Measurements from ENCODE around the gene KLHL29. TPM values are rescaled to one million over a fixed set of nuclear protein-coding genes. Genes with fewer than 3 reads are reported as not detected.

The KLHL29 gene
- total RNA-seq, 2 donors from 2014 or later = 1.0 to 2.4 TPM

GRCh38 chr2:23351388-23352141 is 33.4 kb upstream of the KLHL29 start:
- WGBS, 2 experiments (ENCODE audit: insufficient coverage in 1 of 2, insufficient read length in 1 of 2) = 36 to 38% methylated on average over 17 to 37 of the region's 37 CpGs
- peaks cover 21% of the 10 kb centered on the region for H3K27me3 Mint-ChIP-seq (ENCODE audit: insufficient read depth)
- H3K4me3 Mint-ChIP-seq = no peak overlapping the region
- H3K4me1 ChIP-seq (ENCODE audit: control insufficient read depth, insufficient read depth, low read length) = no peaks in the 10 kb centered on the region
- H3K4me1 Mint-ChIP-seq = no peaks in the 10 kb centered on the region
- no peaks in the 10 kb centered on the region for H3K36me3 Mint-ChIP-seq (ENCODE audit: low read depth)
- H3K27ac Mint-ChIP-seq = no peak overlapping the region
- no peak overlapping the region for H3K4me3 ChIP-seq (ENCODE audit: low read length)
- no peaks in the 10 kb centered on the region for H3K36me3 ChIP-seq (ENCODE audit: control insufficient read depth, insufficient read depth, low read length)
- no peaks in the 10 kb centered on the region for H3K9me3 ChIP-seq (ENCODE audit: control insufficient read depth, low read length)
- H3K9me3 Mint-ChIP-seq = no peaks in the 10 kb centered on the region
- no peak overlapping the region for H3K27ac ChIP-seq (ENCODE audit: low read depth, low read length)
- peak; percentile 94 for DNase-seq
- H3K9ac ChIP-seq (ENCODE audit: extremely low read depth, low read length, poor library complexity, severe bottlenecking) = no peak overlapping the region
- peaks cover 8% of the 10 kb centered on the region for H3K27me3 ChIP-seq (ENCODE audit: control insufficient read depth, insufficient read depth, low read length, poor library complexity, severe bottlenecking)
- peak; percentile 98 for TF ChIP-seq CTCF (conservative IDR thresholded peaks at IDR 0.05)

- H3K27ac Mint-ChIP-seq = no peak overlapping the region
- H3K4me3 Mint-ChIP-seq = no peak overlapping the region
- no peaks in the 10 kb centered on the region for H3K36me3 Mint-ChIP-seq (ENCODE audit: low read depth)
- no peak overlapping the region for H3K9ac ChIP-seq (ENCODE audit: extremely low read depth, low read length, poor library complexity, severe bottlenecking)
- H3K27ac ChIP-seq (ENCODE audit: low read depth, low read length) = no peak overlapping the region
- H3K4me1 ChIP-seq (ENCODE audit: control insufficient read depth, insufficient read depth, low read length) = no peaks in the 10 kb centered on the region
- TF ChIP-seq CTCF (conservative IDR thresholded peaks at IDR 0.05) = no peak
- no peaks in the 10 kb centered on the region for H3K9me3 ChIP-seq (ENCODE audit: control insufficient read depth, low read length)
- WGBS, 2 experiments (ENCODE audit: insufficient coverage in 1 of 2, insufficient read length in 1 of 2) = 94 to 98% methylated on average over 4 to 6 of the region's 6 CpGs
- peaks cover 8% of the 10 kb centered on the region for H3K27me3 ChIP-seq (ENCODE audit: control insufficient read depth, insufficient read depth, low read length, poor library complexity, severe bottlenecking)
- DNase-seq = no peak
- no peaks in the 10 kb centered on the region for H3K4me1 Mint-ChIP-seq
- H3K27me3 Mint-ChIP-seq (ENCODE audit: insufficient read depth) = peaks cover 18% of the 10 kb centered on the region
- H3K4me3 ChIP-seq (ENCODE audit: low read length) = no peak overlapping the region
- no peaks in the 10 kb centered on the region for H3K36me3 ChIP-seq (ENCODE audit: control insufficient read depth, insufficient read depth, low read length)
- H3K9me3 Mint-ChIP-seq = no peaks in the 10 kb centered on the region
These were observed 30.4 kb upstream of the KLHL29 start for GRCh38 chr2:23354554-23354953.

- H3K36me3 ChIP-seq (ENCODE audit: control insufficient read depth, insufficient read depth, low read length) = no peaks in the 10 kb centered on the region
- peaks cover 8% of the 10 kb centered on the region for H3K27me3 ChIP-seq (ENCODE audit: control insufficient read depth, insufficient read depth, low read length, poor library complexity, severe bottlenecking)
- TF ChIP-seq CTCF (conservative IDR thresholded peaks at IDR 0.05) = no peak
- Mint-ChIP-seq H3K36me3 (ENCODE audit: low read depth) (no peaks in the 10 kb centered on the region), H3K27ac (no peak overlapping the region), H3K4me3 (no peak overlapping the region), H3K4me1 (no peaks in the 10 kb centered on the region), H3K9me3 (no peaks in the 10 kb centered on the region), H3K27me3 (ENCODE audit: insufficient read depth) (peaks cover 22% of the 10 kb centered on the region)
- 72 to 86% methylated on average over 3 to 4 of the region's 4 CpGs for WGBS, 2 experiments (ENCODE audit: insufficient coverage in 1 of 2, insufficient read length in 1 of 2)
- no peaks in the 10 kb centered on the region for H3K4me1 ChIP-seq (ENCODE audit: control insufficient read depth, insufficient read depth, low read length)
- no peak overlapping the region for H3K4me3 ChIP-seq (ENCODE audit: low read length)
- DNase-seq = no peak
- no peaks in the 10 kb centered on the region for H3K9me3 ChIP-seq (ENCODE audit: control insufficient read depth, low read length)
- H3K27ac ChIP-seq (ENCODE audit: low read depth, low read length) = no peak overlapping the region
- no peak overlapping the region for H3K9ac ChIP-seq (ENCODE audit: extremely low read depth, low read length, poor library complexity, severe bottlenecking)
These were observed 30.0 kb upstream of the KLHL29 start for GRCh38 chr2:23355001-23355400.

Data from endodermal cell (in vitro differentiated cells).